Activated B cell treated with CpG ODN at 0.5 μM for 24 hours (primary cell): ENCODE data around the gene CHST8. TPM values are rescaled to one million over a fixed set of nuclear protein-coding genes. Genes with fewer than 3 reads are reported as not detected.
"Not testable (repeated sequence)": the region's sequence is repeated elsewhere in the genome, so short reads cannot be mapped to it uniquely, and the experiment has no call there.

Experiments
- ATAC-seq: fragments of 200-7000 bp; cut with Tn5 transposase; one replicate; pipeline ENCODE4 v1.10.0; 2021; ENCODE audit warnings: low read depth, mild to moderate bottlenecking, moderate library complexity
- CTCF ChIA-PET: fragments of 350-600 bp; sonication (Branson Sonifier 250); formaldehyde crosslinking; loops from one replicate; lab custom pipeline; 2021; ENCODE audit warnings: antibody characterized with exemption; lab: Charles Lee
- POLR2A ChIA-PET: fragments of 350-600 bp; sonication (Branson Sonifier 250); formaldehyde crosslinking; loops from one replicate; lab custom pipeline; 2021; ENCODE audit warnings: antibody characterized with exemption; lab: Charles Lee
- DNase-seq: peaks from one replicate; pipeline ENCODE4 v3.0.0; 2022
- H3K27ac Mint-ChIP-seq: one replicate; pipeline ENCODE4 v1.8.0; 2020; ENCODE audit warnings: mixed read lengths
- H3K27me3 Mint-ChIP-seq: one replicate; pipeline ENCODE4 v1.8.0; 2021; ENCODE audit warnings: mixed read lengths
- H3K36me3 Mint-ChIP-seq: one replicate; pipeline ENCODE4 v1.8.0; 2021; ENCODE audit warnings: low read depth, mixed read lengths
- H3K4me1 Mint-ChIP-seq: one replicate; pipeline ENCODE4 v1.8.0; 2021; ENCODE audit warnings: mixed read lengths
- H3K4me3 Mint-ChIP-seq: one replicate; pipeline ENCODE4 v1.8.0; 2020; ENCODE audit warnings: mild to moderate bottlenecking, mixed read lengths
- H3K9me3 Mint-ChIP-seq: one replicate; pipeline ENCODE4 v1.8.0; 2020; ENCODE audit warnings: mixed read lengths
- CTCF ChIP-seq: fragments of 200-600 bp; IDR thresholded peaks from one replicate; pipeline ENCODE4 v1.8.0; 2022; ENCODE audit warnings: antibody characterized with exemption, mild to moderate bottlenecking
- intact Hi-C: fragments of 100-400 bp; cut with micrococcal nuclease; formaldehyde crosslinking; loops from one replicate; pipeline ENCODE4 v1.15.1; 2024
- total RNA-seq: library from RNA; stranded (reverse); gene quantifications from 2 replicates; pipeline ENCODE4 v1.2.3, GENCODE V29; 2022

Gene CHST8
- total RNA-seq, 1 donor from 2014 or later = not detected

DNA sequence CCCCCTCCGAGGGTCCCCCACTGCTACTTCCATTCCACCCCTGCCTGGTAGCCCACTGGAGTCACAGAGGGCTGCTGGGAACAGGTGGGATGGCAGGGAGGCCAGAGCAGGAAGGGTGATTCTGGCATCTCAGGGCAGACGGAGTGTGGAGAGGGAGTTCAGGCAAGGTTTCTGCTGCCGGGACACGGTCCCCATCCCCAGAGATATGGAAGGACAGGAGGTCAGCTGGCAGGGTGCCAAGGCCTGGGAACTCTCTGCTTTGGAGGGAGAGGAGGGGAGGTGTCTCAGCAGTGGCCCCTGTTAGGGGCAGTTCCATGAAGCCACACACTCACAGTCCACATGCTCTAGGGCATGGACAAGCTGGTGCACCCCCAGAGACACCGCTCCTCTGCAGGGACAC is 68.1 kb downstream of the CHST8 start:
- Mint-ChIP-seq H3K4me1 (no peaks in the 10 kb centered on the region), H3K9me3 (no peaks in the 10 kb centered on the region), H3K27ac (no peak overlapping the region), H3K36me3 (no peaks in the 10 kb centered on the region), H3K4me3 (no peak overlapping the region), H3K27me3 (peaks cover 9% of the 10 kb centered on the region)
- POLR2A ChIA-PET = no interaction called here
- TF ChIP-seq CTCF = no peak
- intact Hi-C loops = no loop called here
- CTCF ChIA-PET = no interaction called here
- ATAC-seq (no peak), DNase-seq (no peak)

GRCh38 chr19:33690378-33691029 is 68.8 kb downstream of the CHST8 start:
- ATAC-seq (no peak), DNase-seq (no peak)
- intact Hi-C loops = no loop called here
- POLR2A ChIA-PET = no interaction called here
- H3K27me3 Mint-ChIP-seq = peaks cover 6% of the 10 kb centered on the region
- no peak for TF ChIP-seq CTCF
- CTCF ChIA-PET = no interaction called here
- no peak overlapping the region for H3K4me3 Mint-ChIP-seq
- H3K27ac Mint-ChIP-seq = no peak overlapping the region
- H3K4me1 Mint-ChIP-seq = no peaks in the 10 kb centered on the region
- no peaks in the 10 kb centered on the region for H3K36me3 Mint-ChIP-seq
- H3K9me3 Mint-ChIP-seq = no peaks in the 10 kb centered on the region

DNA sequence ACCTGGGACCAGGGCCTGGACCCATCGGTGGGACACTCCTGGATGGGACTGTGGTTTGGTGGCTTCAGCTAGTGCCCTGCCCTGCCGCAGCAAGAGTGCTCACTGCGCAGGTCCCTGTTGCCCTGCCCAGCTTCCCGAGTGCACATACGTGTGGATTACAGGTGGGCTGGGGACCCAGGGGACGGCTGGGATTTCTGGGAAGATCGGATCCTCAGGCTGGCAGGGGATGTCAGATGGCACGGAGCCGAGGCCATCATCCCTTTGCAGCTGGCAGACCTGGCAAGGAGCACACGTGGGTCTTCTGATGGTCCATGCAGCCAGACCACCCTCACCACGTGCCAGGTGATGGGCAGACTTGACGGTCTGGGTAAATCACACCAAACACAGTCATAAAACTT is 69.3 kb downstream of the CHST8 start:
- ATAC-seq = no peak
- TF ChIP-seq CTCF = no peak
- DNase-seq = no peak
- no peak overlapping the region for H3K27ac Mint-ChIP-seq
- intact Hi-C loops = no loop called here
- CTCF ChIA-PET = no interaction called here
- H3K27me3 Mint-ChIP-seq = peaks cover 3% of the 10 kb centered on the region
- POLR2A ChIA-PET = no interaction called here
- H3K9me3 Mint-ChIP-seq = no peaks in the 10 kb centered on the region
- no peaks in the 10 kb centered on the region for H3K36me3 Mint-ChIP-seq
- no peak overlapping the region for H3K4me3 Mint-ChIP-seq
- no peaks in the 10 kb centered on the region for H3K4me1 Mint-ChIP-seq

GRCh38 chr19:33691736-33692135 is 70.0 kb downstream of the CHST8 start:
- no peak overlapping the region for H3K4me3 Mint-ChIP-seq
- H3K27me3 Mint-ChIP-seq = peaks cover 3% of the 10 kb centered on the region
- intact Hi-C loops = no loop called here
- H3K4me1 Mint-ChIP-seq = no peaks in the 10 kb centered on the region
- H3K9me3 Mint-ChIP-seq = no peaks in the 10 kb centered on the region
- DNase-seq (no peak), ATAC-seq (no peak)
- no peaks in the 10 kb centered on the region for H3K36me3 Mint-ChIP-seq
- H3K27ac Mint-ChIP-seq = no peak overlapping the region
- ChIA-PET POLR2A (no interaction called here), CTCF (no interaction called here)
- no peak for TF ChIP-seq CTCF

DNA sequence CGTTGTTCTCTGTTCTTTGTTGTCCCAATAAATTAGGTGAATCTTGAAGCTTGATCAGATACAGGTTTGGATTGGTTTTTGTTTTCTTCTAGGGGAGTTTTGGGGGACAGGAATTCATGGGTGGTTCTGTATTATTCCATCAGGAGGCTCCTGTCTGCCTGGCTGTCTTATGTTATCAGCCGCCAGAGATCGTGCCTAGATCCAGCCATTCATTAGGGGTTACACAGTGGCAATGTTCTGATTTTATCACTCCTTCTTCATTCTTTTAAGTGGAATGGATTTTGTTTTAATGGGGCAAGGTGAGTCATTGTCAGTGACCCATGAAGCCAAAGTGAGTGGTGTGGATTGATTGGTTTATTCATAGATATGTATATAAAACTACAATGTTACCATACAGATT is 71.9 kb downstream of the CHST8 start:
- DNase-seq = no peak
- ChIA-PET POLR2A (no interaction called here), CTCF (no interaction called here)
- no peaks in the 10 kb centered on the region for H3K9me3 Mint-ChIP-seq
- intact Hi-C loops = no loop called here
- TF ChIP-seq CTCF = no peak
- no peaks in the 10 kb centered on the region for H3K27me3 Mint-ChIP-seq
- no peaks in the 10 kb centered on the region for H3K4me1 Mint-ChIP-seq
- no peak overlapping the region for H3K27ac Mint-ChIP-seq
- H3K4me3 Mint-ChIP-seq = no peak overlapping the region
- no peak for ATAC-seq
- H3K36me3 Mint-ChIP-seq = no peaks in the 10 kb centered on the region

DNA sequence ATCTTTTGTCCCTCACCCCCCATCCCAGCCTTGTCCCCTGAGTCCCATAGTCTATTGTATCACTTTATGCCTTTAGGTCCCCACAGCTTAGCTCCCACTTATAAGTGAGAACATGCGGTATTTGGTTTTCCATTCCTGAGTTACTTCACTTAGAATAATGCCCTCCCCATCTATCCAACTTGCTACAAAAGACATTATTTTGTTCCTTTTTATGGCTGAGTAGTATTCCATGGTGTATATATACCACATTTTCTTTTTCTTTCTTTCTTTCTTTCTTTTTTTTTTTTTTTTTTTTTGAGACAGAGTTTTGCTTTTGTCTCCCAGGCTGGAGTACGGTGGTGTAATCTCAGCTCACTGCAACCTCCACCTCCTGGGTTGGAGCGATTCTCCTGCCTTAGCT is 73.8 kb downstream of the CHST8 start:
- H3K9me3 Mint-ChIP-seq, CTCF ChIA-PET, POLR2A ChIA-PET, ATAC-seq, intact Hi-C loops, DNase-seq, H3K4me1 Mint-ChIP-seq, H3K27ac Mint-ChIP-seq, H3K36me3 Mint-ChIP-seq, H3K4me3 Mint-ChIP-seq, H3K27me3 Mint-ChIP-seq: not testable (repeated sequence)
